IMR-90 (cell line): Measurements from ENCODE around the gene RBP2.

Experiments used
- BHLHE40 ChIP-seq: fragments of 150-350 bp; IDR thresholded peaks from 2 replicates; pipeline ENCODE4 v1.6.1; 2016; ENCODE audit warnings: mild to moderate bottlenecking, low read depth, low read length
- CHD1 ChIP-seq: IDR thresholded peaks from 2 replicates; pipeline ENCODE4 v1.6.1; 2012; ENCODE audit warnings: low read depth, low read length, improper control_type of control experiment
- CTCF ChIP-seq: conservative IDR thresholded peaks from 2 replicates; pipeline ENCODE4 v1.5.1; 2012; ENCODE audit warnings: mild to moderate bottlenecking, low read depth, low read length, improper control_type of control experiment
- ELK1 ChIP-seq: fragments of 150-350 bp; IDR thresholded peaks from 2 replicates; pipeline ENCODE4 v1.6.1; 2016; ENCODE audit warnings: low read depth, mild to moderate bottlenecking, low read length, moderate library complexity, borderline replicate concordance
- MAFK ChIP-seq: IDR thresholded peaks from 2 replicates; pipeline ENCODE4 v1.6.1; 2012; ENCODE audit warnings: low read depth, low read length, improper control_type of control experiment
- MAZ ChIP-seq: IDR thresholded peaks from 2 replicates; pipeline ENCODE4 v1.6.1; 2012; ENCODE audit warnings: low read depth, mild to moderate bottlenecking, low read length, improper control_type of control experiment, moderate library complexity, borderline replicate concordance
- MXI1 ChIP-seq: IDR thresholded peaks from 2 replicates; pipeline ENCODE4 v1.6.1; 2012; ENCODE audit warnings: low read depth, mild to moderate bottlenecking, low read length, moderate library complexity, borderline replicate concordance
- POLR2A ChIP-seq: IDR thresholded peaks from 2 replicates; pipeline ENCODE4 v1.6.1; 2012; ENCODE audit warnings: mild to moderate bottlenecking, low read depth, low read length
- RAD21 ChIP-seq: IDR thresholded peaks from 2 replicates; pipeline ENCODE4 v1.6.1; 2012; ENCODE audit warnings: low read length, improper control_type of control experiment
- RCOR1 ChIP-seq: IDR thresholded peaks from 2 replicates; pipeline ENCODE4 v1.6.1; 2012; ENCODE audit warnings: mild to moderate bottlenecking, low read length, improper control_type of control experiment; ENCODE audit not compliant: insufficient replicate concordance
- RFX5 ChIP-seq: IDR thresholded peaks from 2 replicates; pipeline ENCODE4 v1.8.0; 2012; ENCODE audit warnings: low read depth, mild to moderate bottlenecking, low read length, moderate library complexity
- SMC3 ChIP-seq: fragments of 150-350 bp; IDR thresholded peaks from 2 replicates; pipeline ENCODE4 v1.6.1; 2016; ENCODE audit warnings: low read depth, mild to moderate bottlenecking, antibody characterized with exemption, low read length, moderate library complexity
- USF2 ChIP-seq: fragments of 150-350 bp; IDR thresholded peaks from 2 replicates; pipeline ENCODE4 v1.6.1; 2017; ENCODE audit warnings: mild to moderate bottlenecking, antibody characterized with exemption, low read length, low read depth

GRCh38 chr3:139465636-139466035 is 10.7 kb downstream of the RBP2 start:
- TF ChIP-seq CTCF (no peak), MXI1 (no peak), POLR2A (no peak), RAD21 (no peak), USF2 (no peak), SMC3 (no peak), BHLHE40 (no peak), MAZ (no peak), ELK1 (no peak), RFX5 (no peak), CHD1 (no peak), RCOR1 (no peak), MAFK (no peak)
